Activated T-helper 1 cell treated with anti-CD3 and anti-CD28 coated beads, Interleukin-12 subunit alpha, Interleukin-12 subunit beta, Interleukin-2, Interleukin-4 antibody, amounts not matched to agents 30 ng/mL and 10 ng/mL and 1 ng/mL, durations not matched to agents 14 hours and 24 hours and 36 hours (primary cell): ENCODE data around the gene NLGN1. TPM values are rescaled to one million over a fixed set of nuclear protein-coding genes. Genes with fewer than 3 reads are reported as not detected.
"Not testable (repeated sequence)": the region's sequence is repeated elsewhere in the genome, so short reads cannot be mapped to it uniquely, and the experiment has no call there.

Source experiments
- DNase-seq: peaks from one replicate; pipeline ENCODE4 v3.0.0; 2021; ENCODE audit warnings: low spot score
- H3K27ac Mint-ChIP-seq: one replicate; pipeline ENCODE4 v1.8.0; 2021; ENCODE audit warnings: mild to moderate bottlenecking, mixed read lengths
- H3K27me3 Mint-ChIP-seq: one replicate; pipeline ENCODE4 v1.8.0; 2022; ENCODE audit warnings: mild to moderate bottlenecking, moderate library complexity, mixed read lengths; ENCODE audit not compliant: insufficient read depth
- H3K36me3 Mint-ChIP-seq: one replicate; pipeline ENCODE4 v1.8.0; 2021; ENCODE audit warnings: low read depth, mixed read lengths
- H3K4me1 Mint-ChIP-seq: one replicate; pipeline ENCODE4 v1.8.0; 2021; ENCODE audit warnings: low read depth, mixed read lengths
- H3K4me3 Mint-ChIP-seq: one replicate; pipeline ENCODE4 v1.8.0; 2021; ENCODE audit warnings: mild to moderate bottlenecking, moderate library complexity, mixed read lengths
- H3K9me3 Mint-ChIP-seq: one replicate; pipeline ENCODE4 v1.8.0; 2021; ENCODE audit warnings: mixed read lengths
- intact Hi-C: fragments of 100-400 bp; cut with micrococcal nuclease; formaldehyde crosslinking; loops from one replicate; pipeline ENCODE4 v1.15.1; 2024
- total RNA-seq: library from RNA; stranded (reverse); gene quantifications from 2 replicates; pipeline ENCODE4 v1.2.3, GENCODE V29; 2022

NLGN1 gene
- total RNA-seq, 1 donor from 2014 or later, result not detected

GRCh38 chr3:173587055-173587454 lies 189.5 kb downstream of the NLGN1 start:
- intact Hi-C loops, result loop anchor here (5.0 kb wide), 1 partner anchor 190 kb away; the partner anchor contains the start of gene NLGN1
- H3K27me3 Mint-ChIP-seq, result peaks cover 20% of the 10 kb centered on the region
- no peak overlapping the region for H3K4me3 Mint-ChIP-seq
- no peak for DNase-seq
- H3K4me1 Mint-ChIP-seq, result peaks cover 9% of the 10 kb centered on the region
- H3K27ac Mint-ChIP-seq, result no peak overlapping the region
- H3K36me3 Mint-ChIP-seq, result no peaks in the 10 kb centered on the region
- H3K9me3 Mint-ChIP-seq, result no peaks in the 10 kb centered on the region

- no peak overlapping the region for H3K27ac Mint-ChIP-seq
- H3K27me3 Mint-ChIP-seq, result peaks cover 20% of the 10 kb centered on the region
- H3K36me3 Mint-ChIP-seq, result no peaks in the 10 kb centered on the region
- DNase-seq, result no peak
- no peaks in the 10 kb centered on the region for H3K9me3 Mint-ChIP-seq
- peaks cover 9% of the 10 kb centered on the region for H3K4me1 Mint-ChIP-seq
- intact Hi-C loops, result loop anchor here (5.0 kb wide), 1 partner anchor 191 kb away; the partner anchor contains the start of gene NLGN1
- H3K4me3 Mint-ChIP-seq, result no peak overlapping the region
Measured at GRCh38 chr3:173588556-173588955, 191.0 kb downstream of the NLGN1 start.

DNA sequence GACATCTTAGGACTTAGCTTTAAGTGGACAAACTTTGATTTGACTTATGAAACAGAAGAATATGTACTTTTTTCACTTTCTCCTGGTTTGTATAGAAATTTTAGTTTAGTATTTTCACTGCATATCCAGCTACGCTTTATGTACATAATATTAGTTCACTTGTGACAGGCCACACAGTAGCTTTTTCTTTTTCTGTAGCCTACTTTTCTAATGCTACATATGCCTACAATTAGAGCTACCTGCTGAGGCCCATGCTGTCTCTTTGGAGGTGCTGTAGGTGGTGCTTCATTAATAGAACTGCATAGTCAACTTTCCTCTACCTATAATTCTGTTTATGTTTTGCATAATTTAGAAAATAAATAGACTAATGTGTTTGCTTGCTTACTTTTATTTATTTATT lies 191.6 kb downstream of the NLGN1 start:
- H3K27ac Mint-ChIP-seq, result no peak overlapping the region
- DNase-seq, result no peak
- no peaks in the 10 kb centered on the region for H3K9me3 Mint-ChIP-seq
- no peak overlapping the region for H3K4me3 Mint-ChIP-seq
- no peaks in the 10 kb centered on the region for H3K36me3 Mint-ChIP-seq
- peaks cover 20% of the 10 kb centered on the region for H3K27me3 Mint-ChIP-seq
- intact Hi-C loops, result loop anchor here (5.0 kb wide), 1 partner anchor 192 kb away; the partner anchor contains the start of gene NLGN1
- peaks cover 9% of the 10 kb centered on the region for H3K4me1 Mint-ChIP-seq

GRCh38 chr3:173591401-173591800 lies 193.9 kb downstream of the NLGN1 start:
- no peaks in the 10 kb centered on the region for H3K36me3 Mint-ChIP-seq
- intact Hi-C loops, result no loop called here

DNA sequence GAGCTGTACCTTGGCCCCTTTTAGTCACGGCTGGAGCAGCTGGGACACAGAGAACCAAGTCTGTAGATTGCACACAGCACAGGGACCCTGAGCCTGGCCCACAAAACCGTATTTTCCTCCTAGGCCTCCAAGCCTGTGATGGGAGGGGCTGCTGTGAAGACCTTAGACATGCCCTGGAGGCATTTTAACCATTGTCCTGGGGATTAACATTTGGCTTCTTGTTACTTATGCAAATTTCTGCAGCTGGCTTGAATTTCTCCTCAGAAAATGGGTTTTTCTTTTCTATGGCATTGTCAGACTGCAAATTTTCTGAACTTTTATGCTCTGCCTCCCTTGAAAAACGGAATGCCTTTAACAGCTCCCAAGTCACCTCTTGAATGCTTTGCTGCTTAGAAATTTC lies 197.3 kb downstream of the NLGN1 start:
- H3K27me3 Mint-ChIP-seq, DNase-seq, H3K4me3 Mint-ChIP-seq, intact Hi-C loops, H3K27ac Mint-ChIP-seq, H3K4me1 Mint-ChIP-seq, H3K9me3 Mint-ChIP-seq, H3K36me3 Mint-ChIP-seq: not testable (repeated sequence)

More at GRCh38 chr3:173591401-173591800, 193.9 kb downstream of the NLGN1 start:
- Mint-ChIP-seq H3K27ac (no peak overlapping the region), H3K27me3 (peaks cover 1% of the 10 kb centered on the region), H3K9me3 (no peaks in the 10 kb centered on the region), H3K4me1 (no peaks in the 10 kb centered on the region), H3K4me3 (no peak overlapping the region)
- DNase-seq, result no peak

DNA sequence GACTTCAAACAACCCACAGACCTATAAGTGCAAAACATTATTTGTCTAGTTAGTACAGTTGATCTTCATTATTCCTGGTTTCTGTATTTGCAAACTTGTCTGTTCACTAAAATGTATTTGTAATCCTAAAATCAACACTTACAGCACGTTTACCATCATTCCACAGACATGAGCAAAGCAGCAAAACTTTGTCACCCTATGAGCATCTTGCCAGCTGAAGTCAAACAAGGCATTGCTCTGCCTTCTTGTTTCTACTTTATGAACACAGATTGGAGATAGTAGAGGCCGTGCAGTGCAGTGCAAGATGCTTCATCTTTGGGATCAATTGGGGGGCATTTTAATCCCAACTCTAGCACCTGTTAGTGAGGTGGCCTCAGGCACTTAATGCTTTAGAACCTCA lies 202.1 kb downstream of the NLGN1 start:
- H3K27ac Mint-ChIP-seq, result no peak overlapping the region
- no peaks in the 10 kb centered on the region for H3K36me3 Mint-ChIP-seq
- no peaks in the 10 kb centered on the region for H3K27me3 Mint-ChIP-seq
- no peaks in the 10 kb centered on the region for H3K4me1 Mint-ChIP-seq
- intact Hi-C loops, result no loop called here
- DNase-seq, result no peak
- no peak overlapping the region for H3K4me3 Mint-ChIP-seq
- no peaks in the 10 kb centered on the region for H3K9me3 Mint-ChIP-seq

- no peak overlapping the region for H3K27ac Mint-ChIP-seq
- intact Hi-C loops, result no loop called here
- H3K4me3 Mint-ChIP-seq, result no peak overlapping the region
- H3K36me3 Mint-ChIP-seq, result no peaks in the 10 kb centered on the region
- no peaks in the 10 kb centered on the region for H3K9me3 Mint-ChIP-seq
- DNase-seq, result no peak
- H3K4me1 Mint-ChIP-seq, result no peaks in the 10 kb centered on the region
- no peaks in the 10 kb centered on the region for H3K27me3 Mint-ChIP-seq
Measured at GRCh38 chr3:173614522-173614921, 217.0 kb downstream of the NLGN1 start.

- Mint-ChIP-seq H3K9me3 (no peaks in the 10 kb centered on the region), H3K4me1 (no peaks in the 10 kb centered on the region), H3K27me3 (no peaks in the 10 kb centered on the region), H3K4me3 (no peak overlapping the region), H3K36me3 (no peaks in the 10 kb centered on the region), H3K27ac (no peak overlapping the region)
- intact Hi-C loops, result no loop called here
- DNase-seq, result no peak
Measured at GRCh38 chr3:173615661-173616060, 218.1 kb downstream of the NLGN1 start.

DNA sequence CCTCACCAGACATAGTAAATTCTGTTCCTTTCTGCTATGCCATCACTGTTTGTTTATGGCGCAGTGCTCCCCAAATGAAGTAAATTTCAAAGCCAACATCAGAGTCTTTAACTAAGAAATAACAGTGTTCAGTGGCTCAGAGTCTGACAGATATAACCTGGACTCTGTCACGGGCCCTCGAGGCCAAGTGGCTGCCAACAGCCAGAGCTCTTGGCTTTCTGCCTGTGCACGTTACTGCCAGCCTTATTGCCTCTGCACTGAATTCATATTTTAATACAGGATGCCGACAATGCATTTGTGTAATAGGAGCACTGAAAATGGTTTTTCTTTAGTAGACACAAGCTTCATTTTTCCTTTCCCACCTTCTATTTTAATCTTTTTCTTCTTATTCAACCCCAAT lies 219.9 kb downstream of the NLGN1 start:
- Mint-ChIP-seq H3K36me3 (no peaks in the 10 kb centered on the region), H3K27me3 (no peaks in the 10 kb centered on the region), H3K27ac (no peak overlapping the region), H3K9me3 (no peaks in the 10 kb centered on the region), H3K4me1 (no peaks in the 10 kb centered on the region), H3K4me3 (no peak overlapping the region)
- intact Hi-C loops, result no loop called here
- no peak for DNase-seq

DNA sequence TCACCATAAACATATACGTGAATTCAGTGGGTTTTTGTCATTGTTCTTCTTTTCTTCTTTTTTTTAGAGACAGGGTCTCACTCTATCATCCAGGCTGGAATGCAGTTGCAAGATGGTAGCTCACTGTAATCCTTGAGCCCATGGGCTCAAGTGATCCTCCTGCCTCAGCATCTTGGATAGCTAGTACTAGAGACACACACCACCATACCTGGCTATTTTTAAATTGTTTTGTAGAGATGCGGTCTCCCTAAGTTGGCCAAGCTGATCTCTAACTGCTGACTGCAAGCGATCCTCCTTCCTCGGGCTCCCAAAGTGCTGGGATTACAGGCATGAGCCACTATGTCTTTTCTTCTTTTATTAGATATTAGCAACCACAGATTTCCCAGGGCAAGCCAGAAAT lies 220.6 kb downstream of the NLGN1 start:
- intact Hi-C loops, result no loop called here
- Mint-ChIP-seq H3K4me1 (no peaks in the 10 kb centered on the region), H3K4me3 (no peak overlapping the region), H3K27ac (no peak overlapping the region), H3K36me3 (no peaks in the 10 kb centered on the region), H3K27me3 (no peaks in the 10 kb centered on the region), H3K9me3 (no peaks in the 10 kb centered on the region)
- no peak for DNase-seq

- intact Hi-C loops, result no loop called here
- Mint-ChIP-seq H3K9me3 (no peaks in the 10 kb centered on the region), H3K27ac (no peak overlapping the region)
Measured at GRCh38 chr3:173618703-173619102, 221.2 kb downstream of the NLGN1 start.

DNA sequence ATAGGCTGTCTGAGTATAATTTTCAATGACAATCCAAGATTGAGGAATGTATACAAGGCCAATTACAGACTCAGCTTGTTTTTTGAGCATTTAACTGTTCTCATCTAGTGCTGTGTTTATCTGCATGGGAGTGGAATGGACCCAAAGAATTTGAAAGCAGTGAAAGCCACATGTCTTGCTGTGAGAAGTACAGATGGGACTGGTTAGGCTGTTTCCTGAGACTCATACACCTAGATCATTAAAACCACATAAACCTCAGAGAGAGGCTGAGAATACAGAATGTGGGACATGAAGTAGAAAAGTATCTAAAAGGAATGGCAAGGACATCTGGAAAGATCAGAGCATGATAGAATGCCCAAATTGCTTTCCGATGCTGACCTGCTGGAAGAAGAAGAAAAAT lies 224.6 kb downstream of the NLGN1 start:
- H3K27me3 Mint-ChIP-seq, result no peaks in the 10 kb centered on the region

More at GRCh38 chr3:173618703-173619102, 221.2 kb downstream of the NLGN1 start:
- DNase-seq, result no peak
- H3K27me3 Mint-ChIP-seq, result no peaks in the 10 kb centered on the region
- H3K4me1 Mint-ChIP-seq, result no peaks in the 10 kb centered on the region
- H3K36me3 Mint-ChIP-seq, result no peaks in the 10 kb centered on the region
- H3K4me3 Mint-ChIP-seq, result no peak overlapping the region

GRCh38 chr3:173624086-173624485 lies 226.5 kb downstream of the NLGN1 start:
- no peaks in the 10 kb centered on the region for H3K27me3 Mint-ChIP-seq
- DNase-seq, result no peak
- H3K4me3 Mint-ChIP-seq, result no peak overlapping the region
- H3K27ac Mint-ChIP-seq, result no peak overlapping the region
- no peaks in the 10 kb centered on the region for H3K36me3 Mint-ChIP-seq
- intact Hi-C loops, result no loop called here
- no peaks in the 10 kb centered on the region for H3K9me3 Mint-ChIP-seq
- no peaks in the 10 kb centered on the region for H3K4me1 Mint-ChIP-seq

More for the DNA sequence above, 224.6 kb downstream of the NLGN1 start:
- Mint-ChIP-seq H3K4me1 (no peaks in the 10 kb centered on the region), H3K36me3 (no peaks in the 10 kb centered on the region), H3K4me3 (no peak overlapping the region), H3K9me3 (no peaks in the 10 kb centered on the region), H3K27ac (no peak overlapping the region)
- DNase-seq, result no peak
- intact Hi-C loops, result no loop called here

- Mint-ChIP-seq H3K4me3 (no peak overlapping the region), H3K36me3 (no peaks in the 10 kb centered on the region), H3K9me3 (no peaks in the 10 kb centered on the region), H3K27me3 (no peaks in the 10 kb centered on the region), H3K27ac (no peak overlapping the region), H3K4me1 (no peaks in the 10 kb centered on the region)
- intact Hi-C loops, result no loop called here
- DNase-seq, result no peak
Measured at GRCh38 chr3:173630849-173631248, 233.3 kb downstream of the NLGN1 start.
